ENCODE data around the gene KCNK7.

- TF ChIP-seq CTCF (IDR thresholded peaks at IDR 0.05; ENCODE audit: poor library complexity) = no peak
- TF ChIP-seq EZH2 (IDR thresholded peaks at IDR 0.05; ENCODE audit: borderline replicate concordance) = no peak
- no peak for TF ChIP-seq EZH2phosphoT487 (IDR thresholded peaks at IDR 0.05; ENCODE audit: low read depth, severe bottlenecking, unreplicated experiment)
These were observed 9.4 kb downstream of the KCNK7 start for GRCh38 chr11:65586247-65586630.

All from hepatocyte (in vitro differentiated cells).